ENCODE results near the gene APBB2. TPM values are rescaled to one million over a fixed set of nuclear protein-coding genes. Genes with fewer than 3 reads are reported as not detected.

Gene APBB2
- polyA plus RNA-seq, 3 donors: 0.15 to 0.33 TPM; not detected in 1

- H3K4me3 Mint-ChIP-seq: no peak overlapping the region
Observed at GRCh38 chr4:41129128-41129754, 85.1 kb downstream of the APBB2 start.

GRCh38 chr4:41125558-41126311 is 88.6 kb downstream of the APBB2 start:
- no peaks in the 10 kb centered on the region for H4K20me1 ChIP-seq (ENCODE audit: insufficient read depth, low read length)
- intact Hi-C loops (cut with micrococcal nuclease): no loop called here
- H2AFZ ChIP-seq (ENCODE audit: insufficient read depth, low read depth, low read length, poor library complexity, severe bottlenecking): no peak overlapping the region
- DNase-seq: no peak
- H3K27me3 Mint-ChIP-seq (ENCODE audit: low read depth in 3 of 3): peaks cover 0 to 3% (median 3%) of the 10 kb centered on the region in 3 donors
- no peak overlapping the region for H3K4me3 Mint-ChIP-seq
- no peaks in the 10 kb centered on the region for H3K4me1 ChIP-seq (ENCODE audit: control insufficient read depth in 1 of 2, insufficient read depth in 2 of 2, low read length in 2 of 2)
- H3K4me3 ChIP-seq (replicated peaks in 1 of 3; ENCODE audit: low read depth in 2 of 3, low read length in 3 of 3): no peak overlapping the region
- no peak overlapping the region for H3K27ac ChIP-seq (ENCODE audit: low read depth in 1 of 2, low read length in 2 of 2)
- no peaks in the 10 kb centered on the region for H3K79me2 ChIP-seq (ENCODE audit: insufficient read depth, low read length)
- no peaks in the 10 kb centered on the region for H3K9me3 ChIP-seq (replicated peaks in 1 of 2; ENCODE audit: control insufficient read depth in 1 of 2, insufficient read depth in 1 of 2, low read length in 2 of 2)
- no peaks in the 10 kb centered on the region for H3K36me3 Mint-ChIP-seq
- H3K36me3 ChIP-seq (replicated peaks in 1 of 2; ENCODE audit: control insufficient read depth in 1 of 2, insufficient read depth in 2 of 2, low read length in 2 of 2): no peaks in the 10 kb centered on the region
- H3K9ac ChIP-seq (ENCODE audit: insufficient read depth, low read length, poor library complexity, severe bottlenecking): no peak overlapping the region
- no peak overlapping the region for H3K4me2 ChIP-seq (replicated peaks; ENCODE audit: extremely low read depth, low read length, poor library complexity, severe bottlenecking)
- H3K9me3 Mint-ChIP-seq: peaks cover 0 to 5% (median 0%) of the 10 kb centered on the region in 7 donors
- no peaks in the 10 kb centered on the region for H3K27me3 ChIP-seq (ENCODE audit: control insufficient read depth in 2 of 2, insufficient read depth in 2 of 2, low read length in 2 of 2)
- no peak for TF ChIP-seq CTCF (IDR thresholded peaks at IDR 0.05)
- H3K27ac Mint-ChIP-seq: no peak overlapping the region
- 86% methylated on average over 5 of the region's 7 CpGs for whole genome bisulfite sequencing (ENCODE audit: insufficient coverage)
- peaks cover 6% of the 10 kb centered on the region for H3K4me1 Mint-ChIP-seq

More at GRCh38 chr4:41129128-41129754, 85.1 kb downstream of the APBB2 start:
- TF ChIP-seq CTCF (IDR thresholded peaks at IDR 0.05): no peak
- Histone ChIP-seq H4K20me1 (ENCODE audit: insufficient read depth, low read length) (no peaks in the 10 kb centered on the region), H3K9me3 (replicated peaks in 1 of 2; ENCODE audit: control insufficient read depth in 1 of 2, insufficient read depth in 1 of 2, low read length in 2 of 2) (no peaks in the 10 kb centered on the region), H3K4me2 (replicated peaks; ENCODE audit: extremely low read depth, low read length, poor library complexity, severe bottlenecking) (no peak overlapping the region), H2AFZ (ENCODE audit: insufficient read depth, low read depth, low read length, poor library complexity, severe bottlenecking) (no peak overlapping the region), H3K4me1 (ENCODE audit: control insufficient read depth in 1 of 2, insufficient read depth in 2 of 2, low read length in 2 of 2) (no peaks in the 10 kb centered on the region), H3K27me3 (ENCODE audit: control insufficient read depth in 2 of 2, insufficient read depth in 2 of 2, low read length in 2 of 2) (no peaks in the 10 kb centered on the region), H3K79me2 (ENCODE audit: insufficient read depth, low read length) (no peaks in the 10 kb centered on the region), H3K4me3 (replicated peaks in 1 of 3; ENCODE audit: low read depth in 2 of 3, low read length in 3 of 3) (no peak overlapping the region), H3K27ac (ENCODE audit: low read depth in 1 of 2, low read length in 2 of 2) (no peak overlapping the region), H3K36me3 (replicated peaks in 1 of 2; ENCODE audit: control insufficient read depth in 1 of 2, insufficient read depth in 2 of 2, low read length in 2 of 2) (no peaks in the 10 kb centered on the region), H3K9ac (ENCODE audit: insufficient read depth, low read length, poor library complexity, severe bottlenecking) (no peak overlapping the region)
- intact Hi-C loops (cut with micrococcal nuclease): no loop called here
- H3K4me1 Mint-ChIP-seq: no peaks in the 10 kb centered on the region
- no CpG with 5 or more reads among the region's 1 CpG for WGBS (ENCODE audit: insufficient coverage)
- peaks cover 0 to 3% (median 0%) of the 10 kb centered on the region in 7 donors for H3K9me3 Mint-ChIP-seq
- no peaks in the 10 kb centered on the region for H3K36me3 Mint-ChIP-seq
- H3K27me3 Mint-ChIP-seq (ENCODE audit: low read depth in 3 of 3): peaks cover 0 to 3% (median 2%) of the 10 kb centered on the region in 3 donors
- no peak for DNase-seq
- H3K27ac Mint-ChIP-seq: no peak overlapping the region
